Occipital lobe (tissue), 2 donors: Measurements from ENCODE around the gene COQ5. TPM values are rescaled to one million over a fixed set of nuclear protein-coding genes. Genes with fewer than 3 reads are reported as not detected.
"Not testable (repeated sequence)": the region's sequence is repeated elsewhere in the genome, so short reads cannot be mapped to it uniquely, and the experiment has no call there.

Experiments
- DNase-seq: peaks from one replicate; lab custom pipeline; 2025; lab: John Stamatoyannopoulos, UW
- total RNA-seq: library from RNA; depleted of rRNA; stranded (reverse); fragments of >200 nt; gene quantifications from one replicate; pipeline ENCODE4 v1.2.3, GENCODE V29; 2014

COQ5 gene, protein sequence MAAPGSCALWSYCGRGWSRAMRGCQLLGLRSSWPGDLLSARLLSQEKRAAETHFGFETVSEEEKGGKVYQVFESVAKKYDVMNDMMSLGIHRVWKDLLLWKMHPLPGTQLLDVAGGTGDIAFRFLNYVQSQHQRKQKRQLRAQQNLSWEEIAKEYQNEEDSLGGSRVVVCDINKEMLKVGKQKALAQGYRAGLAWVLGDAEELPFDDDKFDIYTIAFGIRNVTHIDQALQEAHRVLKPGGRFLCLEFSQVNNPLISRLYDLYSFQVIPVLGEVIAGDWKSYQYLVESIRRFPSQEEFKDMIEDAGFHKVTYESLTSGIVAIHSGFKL
- total RNA-seq = 20.6 TPM

DNA sequence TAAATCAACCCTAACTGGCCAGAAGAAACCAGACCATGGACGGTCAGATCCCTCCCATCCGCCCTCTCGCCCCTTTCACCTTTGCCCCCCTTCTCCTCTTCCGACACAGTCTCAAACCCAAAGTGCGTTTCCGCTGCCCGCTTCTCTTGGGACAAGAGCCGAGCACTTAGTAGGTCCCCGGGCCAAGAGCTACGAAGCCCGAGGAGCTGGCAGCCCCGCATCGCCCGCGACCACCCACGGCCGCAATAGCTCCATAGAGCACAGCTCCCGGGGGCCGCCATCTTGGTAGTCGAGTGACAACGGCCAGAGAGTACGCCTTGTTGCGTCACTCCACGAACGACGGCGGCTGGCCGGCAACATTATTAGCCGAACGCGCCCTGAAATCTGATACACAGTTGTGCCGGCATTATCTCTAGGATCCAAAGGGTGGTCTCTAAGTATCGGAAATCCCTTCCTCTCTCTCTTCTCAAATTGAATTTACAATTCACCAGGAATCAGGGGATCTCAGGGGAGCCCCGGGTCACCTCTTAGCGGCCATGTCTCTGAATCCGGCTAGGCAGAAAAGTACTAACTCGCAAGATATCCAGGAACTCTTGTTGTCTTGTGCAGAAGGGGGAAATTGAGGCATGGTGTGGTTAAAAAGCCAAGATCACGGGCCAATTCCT lies at the start of gene COQ5:
Gene COQ5, minus strand, starts transcription at position 298 of the 665 bp plus-strand sequence. Its CDS starts 17 bp downstream, at position 281.
- DNase-seq = peak; percentile 88

DNA sequence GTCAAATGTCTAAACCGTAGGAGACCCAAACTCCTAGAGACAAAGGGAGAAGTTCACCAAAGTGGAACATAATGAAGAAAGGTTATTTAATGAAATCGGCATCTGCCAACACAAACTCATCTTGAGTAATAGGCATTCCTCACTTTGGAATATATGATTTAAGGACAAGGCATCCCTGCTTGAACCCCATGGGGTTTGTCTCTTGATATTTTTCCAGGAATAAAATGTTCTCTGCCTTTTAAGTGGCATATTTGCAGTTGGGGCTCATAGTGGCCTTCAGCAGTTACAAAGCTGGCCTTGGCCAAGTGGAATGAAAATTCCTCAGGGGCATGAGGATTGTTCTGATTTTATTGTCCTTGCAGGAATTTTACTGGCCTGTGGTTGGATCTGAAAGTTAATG lies 45.1 kb upstream of the COQ5 start:
- DNase-seq = no peak

DNA sequence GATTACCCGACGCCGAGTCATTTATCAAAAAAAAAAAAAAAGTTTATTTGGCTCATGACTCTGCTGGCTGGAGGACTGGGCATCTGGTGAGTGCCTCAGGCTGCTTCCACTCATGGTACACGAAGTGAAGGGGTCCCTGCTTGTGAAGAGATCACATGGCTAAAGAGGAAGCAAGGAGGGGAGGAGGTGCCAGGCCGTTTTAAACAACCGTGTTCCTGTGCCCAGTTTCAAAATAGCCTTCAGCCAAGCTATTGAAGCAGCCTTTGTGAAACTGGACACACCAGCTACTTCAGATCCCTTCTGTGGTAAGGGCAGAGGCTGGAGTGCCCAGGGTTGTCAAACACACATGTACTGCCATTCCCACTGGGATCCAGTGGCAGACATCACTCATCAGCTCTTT lies 44.6 kb upstream of the COQ5 start:
- DNase-seq = no peak

DNA sequence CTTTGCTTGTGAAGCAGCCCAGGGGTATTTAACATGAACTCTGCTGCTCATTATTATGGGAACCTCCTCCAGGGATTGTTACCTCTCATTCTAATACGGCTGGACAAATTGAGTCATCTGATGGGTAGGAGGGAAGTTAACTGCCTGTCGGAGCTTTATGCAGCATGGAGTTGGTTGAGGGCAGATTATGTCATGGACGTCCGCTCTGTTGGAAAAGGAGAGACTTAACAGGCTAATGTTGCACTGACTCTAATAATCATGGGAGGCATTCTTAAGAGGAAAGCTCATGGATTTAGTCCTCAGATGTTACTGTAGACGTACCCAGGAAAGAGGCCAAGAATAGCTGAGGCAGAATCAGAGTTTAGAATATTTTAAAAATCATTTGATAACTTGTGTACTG lies 42.3 kb upstream of the COQ5 start:
- no peak for DNase-seq

DNA sequence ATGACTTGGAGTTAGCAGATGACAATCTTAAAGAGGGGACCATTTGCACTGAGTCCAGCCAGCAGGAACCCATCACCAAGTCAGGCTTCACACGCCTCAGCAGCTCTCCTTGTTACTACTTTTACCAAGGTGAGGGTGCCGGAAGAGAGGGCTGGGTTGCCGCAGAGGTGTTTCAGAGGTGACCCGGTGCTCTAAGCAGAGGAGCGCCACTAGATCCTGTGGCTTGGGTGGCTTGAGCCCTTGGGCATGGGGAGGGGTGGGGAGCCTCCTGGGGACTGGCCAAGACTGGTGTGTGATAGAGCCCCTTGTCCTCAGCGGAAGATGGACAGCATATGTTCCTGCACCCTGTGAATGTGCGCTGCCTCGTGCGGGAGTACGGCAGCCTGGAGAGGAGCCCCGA lies 34.5 kb upstream of the COQ5 start:
- DNase-seq = no peak

DNA sequence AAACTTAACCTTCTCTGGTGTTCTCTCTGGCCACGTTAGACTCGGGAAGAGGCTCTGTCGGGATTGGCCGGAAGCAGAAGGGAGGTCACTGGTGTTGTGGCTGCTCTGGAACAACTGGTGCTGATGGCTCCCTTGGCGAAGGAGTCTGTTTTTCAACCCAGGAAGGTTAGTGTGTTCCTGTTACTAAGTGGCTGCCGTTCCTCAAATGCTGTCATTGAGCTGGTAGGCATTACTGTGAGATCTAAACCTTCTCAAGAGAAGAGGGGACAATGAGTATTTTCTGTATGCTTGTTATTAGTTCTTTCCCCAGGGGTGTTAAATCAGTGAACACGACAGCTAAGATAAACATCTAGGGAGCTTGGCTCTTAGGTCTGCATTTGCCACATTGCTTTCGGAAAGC lies 33.9 kb upstream of the COQ5 start:
- DNase-seq = no peak

DNA sequence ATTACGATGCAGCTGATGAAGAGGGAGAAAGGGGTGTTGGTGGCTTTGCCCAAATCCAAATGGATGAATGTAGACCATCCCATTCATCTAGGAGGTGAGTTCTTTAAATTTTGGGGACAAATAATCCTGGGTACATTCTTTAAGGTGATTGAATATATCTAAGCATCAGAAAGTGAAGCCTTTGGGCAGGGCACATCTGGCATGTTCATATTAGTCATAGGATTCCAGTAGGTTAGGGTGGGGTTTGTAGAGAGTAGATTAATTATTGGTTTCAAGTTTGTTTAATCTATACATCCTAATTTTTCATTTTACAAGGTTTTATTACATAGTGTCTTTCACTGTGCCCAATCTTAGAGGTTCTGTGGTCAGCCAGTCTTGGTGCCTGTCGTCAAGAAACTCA lies 28.6 kb upstream of the COQ5 start:
- DNase-seq = no peak

DNA sequence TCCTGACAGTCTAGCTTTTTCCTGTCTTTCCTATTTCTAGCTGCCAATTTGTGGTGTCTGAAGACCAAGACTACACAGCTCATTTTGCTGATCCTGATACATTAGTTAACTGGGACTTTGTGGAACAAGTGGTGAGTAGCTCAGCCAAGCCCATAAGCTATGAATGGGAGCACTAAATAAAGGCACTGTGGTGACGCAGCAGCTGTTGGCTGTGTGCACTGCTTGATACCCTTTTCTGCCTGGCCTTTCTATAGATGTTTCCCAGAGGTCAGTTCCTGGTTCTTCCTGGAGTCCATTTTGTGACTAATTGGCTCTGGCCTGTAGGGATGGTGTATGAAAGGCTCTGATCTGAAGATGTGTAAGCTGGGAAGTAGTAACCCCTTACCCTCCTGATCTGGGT lies 25.7 kb upstream of the COQ5 start:
- DNase-seq = no peak

DNA sequence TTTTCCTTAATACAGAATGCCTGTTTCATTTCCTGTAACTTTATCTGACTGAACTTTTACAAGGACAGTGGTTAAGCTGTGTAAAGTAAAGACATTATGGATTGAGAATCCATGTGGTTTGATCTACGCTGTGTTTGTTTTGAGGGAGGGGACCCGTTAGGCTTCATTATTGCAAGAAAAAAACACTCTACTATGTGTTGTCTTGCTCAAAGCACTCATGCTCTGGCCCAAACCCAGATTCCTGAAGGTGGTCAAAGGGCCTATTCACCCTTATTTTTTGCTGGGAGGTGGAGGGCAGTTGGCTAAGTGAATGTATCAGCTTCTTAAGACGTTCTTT lies 17.1 kb upstream of the COQ5 start:
- DNase-seq = no peak

DNA sequence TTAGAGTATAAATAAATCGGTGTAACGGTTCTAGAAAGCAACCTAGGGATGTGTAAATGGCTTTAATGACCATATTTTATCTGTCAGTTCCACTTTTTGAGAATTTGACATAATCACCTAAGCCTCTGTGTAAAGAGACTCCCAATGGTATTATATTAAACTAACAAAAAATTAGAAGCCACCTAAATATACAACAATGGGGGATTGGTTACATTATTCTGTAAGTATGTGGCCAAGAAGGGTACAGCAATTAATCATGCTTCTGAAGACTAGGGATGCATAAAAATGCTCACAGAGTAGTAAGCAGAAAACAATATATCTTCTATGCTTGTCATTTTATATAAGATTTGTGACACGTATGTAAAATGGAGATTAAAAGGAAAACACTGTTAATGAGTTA lies 15.7 kb upstream of the COQ5 start:
- DNase-seq = no peak

DNA sequence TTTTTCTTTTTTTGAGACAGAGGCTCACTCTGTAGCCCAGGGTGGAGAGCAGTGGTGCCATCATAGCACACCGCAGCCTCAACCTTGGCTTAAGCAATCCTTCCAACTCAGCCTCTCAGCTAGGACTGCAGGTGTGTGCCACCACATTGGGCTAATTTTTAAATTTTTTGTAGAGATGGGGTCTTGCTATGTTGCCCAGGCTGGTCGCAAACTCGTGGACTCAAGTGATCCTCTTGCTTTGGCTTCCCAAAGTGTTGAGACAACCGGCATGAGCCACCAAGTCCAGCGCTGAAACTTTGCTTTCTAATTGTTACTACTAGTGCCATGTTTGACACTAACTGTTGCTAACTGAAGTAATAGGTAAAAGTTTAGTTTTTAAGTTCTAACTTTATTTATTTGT lies 13.2 kb upstream of the COQ5 start:
- DNase-seq = no peak

DNA sequence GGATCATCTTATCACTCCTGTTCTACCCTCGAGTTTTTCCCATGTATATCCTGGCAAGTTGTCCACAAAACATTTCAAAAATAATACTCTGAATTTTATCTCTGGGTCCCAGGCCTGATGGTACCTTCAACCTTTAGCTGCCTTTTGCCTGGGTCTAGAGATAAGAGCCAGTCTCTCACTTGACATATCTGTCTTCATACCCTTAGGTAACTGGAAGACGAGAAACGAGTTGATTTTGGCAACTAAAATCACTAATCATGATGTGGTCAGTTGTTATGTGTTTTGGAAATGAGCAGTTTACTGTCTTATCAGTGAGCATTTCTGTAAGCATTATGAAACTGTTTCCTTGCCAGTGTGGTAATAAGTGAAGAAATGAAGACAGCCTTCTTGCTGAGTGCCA lies 11.5 kb upstream of the COQ5 start:
- DNase-seq = no peak

DNA sequence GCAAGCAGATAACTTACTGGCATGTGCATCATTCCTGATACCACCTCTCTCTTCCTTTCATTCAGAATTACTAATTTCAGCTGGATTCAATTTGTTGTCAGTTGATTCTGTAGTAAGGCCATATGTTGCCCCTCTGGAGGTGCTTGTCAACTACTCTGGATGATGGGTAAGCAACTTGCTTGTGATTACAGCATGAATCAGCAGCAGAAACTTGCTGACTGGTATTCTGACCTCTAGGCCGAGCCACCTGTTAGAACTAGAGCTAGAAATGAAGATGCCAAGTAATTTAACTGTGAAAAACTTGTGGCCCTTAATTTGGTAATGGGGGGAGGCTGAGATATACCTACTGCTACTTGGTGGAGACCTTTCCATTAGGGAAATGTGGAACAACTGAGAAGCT lies 10.3 kb upstream of the COQ5 start:
- no peak for DNase-seq

DNA sequence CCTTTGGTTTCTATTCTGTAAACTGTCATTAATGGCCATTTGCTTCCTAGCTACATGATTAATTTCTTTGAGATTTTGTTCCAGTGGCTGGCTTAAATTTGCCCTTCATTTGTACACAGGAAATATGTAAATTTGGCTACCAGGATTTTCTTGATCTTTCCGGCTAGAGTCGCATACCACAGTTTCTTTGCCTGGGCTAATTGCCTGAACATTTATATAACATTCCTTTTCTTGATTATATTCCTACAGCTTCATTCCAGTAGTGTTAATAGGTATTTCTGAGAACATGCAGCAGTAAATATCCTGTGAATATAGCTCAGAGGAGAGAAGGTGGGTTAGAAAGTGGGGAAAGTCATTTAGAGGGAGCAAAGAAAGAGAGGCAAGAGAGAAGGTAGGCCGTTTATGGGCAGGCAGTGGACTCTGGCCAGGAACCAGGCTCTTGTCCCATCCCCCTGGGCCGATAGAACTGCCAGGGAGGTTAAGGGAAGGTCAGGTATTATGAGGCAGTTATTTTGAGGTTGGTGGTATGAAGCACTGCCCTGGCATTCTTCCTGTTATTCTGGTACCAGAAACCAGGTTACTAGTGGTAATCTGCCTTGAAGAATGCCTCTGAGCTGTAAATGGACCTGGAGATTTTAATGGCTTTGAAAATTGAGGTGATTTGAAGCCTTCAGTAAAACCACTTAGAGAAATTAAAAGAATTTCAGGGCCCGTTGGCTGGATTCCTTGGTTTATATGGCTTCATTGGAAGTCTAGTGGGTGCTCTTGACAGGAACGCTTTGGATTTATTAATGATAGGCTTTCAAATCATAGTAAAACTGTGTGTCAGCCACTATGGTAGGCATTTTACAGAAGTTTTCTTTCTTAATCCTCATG lies 9.6 kb upstream of the COQ5 start:
- no peak for DNase-seq

DNA sequence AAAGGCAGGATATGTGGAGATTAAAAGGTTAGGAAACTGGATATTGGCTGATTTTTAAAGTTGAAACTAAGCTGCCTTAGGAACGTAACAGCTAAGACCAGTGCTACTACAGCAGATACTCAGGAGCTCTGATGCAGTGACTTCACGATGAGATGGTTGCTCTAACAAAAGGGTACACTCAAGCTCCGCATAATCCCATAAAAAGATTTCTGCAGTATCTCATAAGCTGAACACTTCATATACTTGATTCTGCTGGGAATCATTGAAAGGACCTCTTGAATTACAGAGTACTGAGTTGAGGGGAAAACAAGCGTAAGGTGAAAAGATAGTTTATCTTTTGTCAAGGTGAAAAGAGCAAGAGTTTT lies 8.9 kb upstream of the COQ5 start:
- DNase-seq = no peak

DNA sequence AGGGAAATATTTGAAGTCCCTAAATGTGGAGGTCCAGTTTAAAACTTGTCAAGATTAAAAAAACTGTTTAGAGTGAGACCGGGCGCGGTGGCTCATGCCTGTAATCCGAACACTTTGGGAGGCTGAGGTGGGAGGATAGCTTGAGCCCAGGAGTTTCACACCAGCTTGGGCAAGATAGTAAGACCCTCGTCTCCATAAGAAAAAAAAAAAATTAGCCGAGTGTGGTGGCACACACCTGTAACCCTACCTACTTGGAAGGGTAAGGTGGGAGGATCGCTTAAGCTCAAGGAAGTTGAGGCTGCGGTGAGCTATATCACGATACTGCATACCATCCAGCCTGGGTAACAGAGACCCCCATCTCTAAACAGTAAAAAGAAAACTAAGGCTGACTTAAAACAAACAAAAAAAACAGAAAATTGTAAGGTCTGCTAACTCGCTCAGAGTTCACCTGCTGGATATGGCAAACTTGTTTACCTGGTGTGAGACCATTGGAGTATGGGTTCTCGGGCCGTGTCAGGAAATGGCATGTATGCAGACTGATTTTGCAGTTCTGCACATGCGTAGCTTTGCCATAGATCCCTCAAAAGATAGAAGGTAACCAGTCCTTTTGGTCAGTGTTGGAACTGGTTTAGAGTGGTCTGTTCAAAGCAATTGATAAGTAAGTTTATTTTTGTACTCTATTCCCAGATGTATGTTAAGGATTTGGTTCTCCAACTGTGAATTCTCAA lies 7.3 kb upstream of the COQ5 start:
- DNase-seq = no peak

DNA sequence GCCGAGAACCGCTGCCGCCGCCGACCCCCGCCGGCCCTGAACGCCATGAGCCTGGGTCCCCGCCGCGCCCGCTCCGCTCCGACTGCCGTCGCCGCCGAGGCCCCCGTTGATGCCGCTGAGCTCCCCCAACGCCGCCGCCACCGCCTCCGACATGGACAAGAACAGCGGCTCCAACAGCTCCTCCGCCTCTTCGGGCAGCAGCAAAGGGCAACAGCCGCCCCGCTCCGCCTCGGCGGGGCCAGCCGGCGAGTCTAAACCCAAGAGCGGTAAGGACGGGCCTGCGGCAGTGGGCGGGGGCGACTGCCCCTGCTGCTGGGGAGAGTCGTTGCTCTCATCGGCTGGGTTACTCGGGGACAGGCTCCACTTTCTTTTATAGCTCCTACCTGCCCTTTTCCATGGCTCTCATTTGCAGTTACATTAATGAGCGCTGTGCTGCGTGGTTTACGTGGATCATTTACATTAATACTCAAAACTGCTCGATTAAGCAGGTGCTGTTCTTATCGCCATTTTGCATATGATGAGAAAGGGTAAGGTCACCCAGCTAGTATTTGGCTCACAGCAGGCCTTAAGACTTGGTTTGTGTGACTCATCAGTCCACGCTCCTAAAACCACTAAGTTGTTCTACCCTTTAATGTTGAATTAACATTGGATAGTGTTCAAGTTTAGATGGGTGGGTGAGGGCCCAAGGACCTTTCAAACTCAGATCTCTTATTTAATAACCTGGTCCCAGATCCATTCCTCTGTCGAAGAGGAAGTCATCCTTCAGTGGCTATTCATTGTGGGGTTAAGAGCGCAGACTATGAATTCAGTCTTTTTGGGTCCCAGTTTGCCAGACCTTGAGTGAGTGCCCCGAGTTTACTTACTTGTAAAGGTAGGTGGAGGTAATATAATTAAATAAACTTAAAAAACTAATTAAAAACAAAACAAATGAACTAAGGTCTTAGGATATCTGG lies 6.0 kb upstream of the COQ5 start:
- DNase-seq = peak; percentile 18

DNA sequence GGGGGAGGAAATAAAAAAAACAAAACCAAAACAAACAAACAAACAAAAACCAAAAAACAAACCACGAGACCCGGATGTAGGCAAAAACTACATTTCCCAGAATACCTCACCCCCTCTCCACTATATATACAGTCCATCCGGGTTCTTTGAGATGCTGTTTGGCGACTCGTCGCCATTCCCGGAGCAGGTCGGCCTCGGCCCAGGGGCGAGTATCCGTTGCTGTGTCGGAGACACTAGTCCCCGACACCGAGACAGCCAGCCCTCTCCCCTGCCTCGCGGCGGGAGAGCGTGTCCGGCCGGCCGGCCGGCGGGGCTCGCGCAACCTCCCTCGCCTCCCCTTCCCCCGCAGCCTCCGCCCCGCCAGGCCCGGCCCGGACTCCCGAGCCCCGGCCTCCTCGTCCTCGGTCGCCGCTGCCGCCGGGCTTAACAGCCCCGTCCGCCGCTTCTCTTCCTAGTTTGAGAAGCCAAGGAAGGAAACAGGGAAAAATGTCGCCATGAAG lies 5.3 kb upstream of the COQ5 start, which contains the start of gene RNF10:
Gene RNF10, plus strand, starts transcription at position 154 of the 500 bp plus-strand sequence. CDS start 456 bp downstream, outside the sequence.
- DNase-seq = peak; percentile 61

DNA sequence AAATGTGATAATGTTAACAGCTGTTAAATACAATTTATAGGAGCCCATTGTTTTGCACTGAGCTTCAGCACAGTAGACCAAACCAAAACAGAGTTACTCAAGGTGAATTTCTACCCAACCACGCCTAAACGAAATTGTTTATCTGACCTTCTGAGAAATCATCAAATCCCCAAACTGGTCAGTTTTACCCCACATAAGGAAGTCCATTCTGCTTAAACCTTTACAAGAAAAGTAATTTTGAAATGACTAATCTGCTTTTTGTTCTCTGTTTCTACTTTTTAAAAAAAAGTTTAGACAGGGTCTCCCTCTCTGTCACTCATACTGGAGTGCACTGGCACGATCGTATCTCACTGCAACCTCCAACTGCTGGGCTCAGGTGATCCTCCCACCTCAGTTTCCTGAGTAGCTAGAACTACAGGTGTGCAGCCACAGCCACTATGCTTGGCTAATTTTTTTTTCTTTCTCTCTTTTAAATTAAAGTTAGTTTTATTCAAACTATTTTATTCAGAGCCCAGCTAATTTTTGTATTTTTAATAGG lies 3.8 kb upstream of the COQ5 start:
- DNase-seq = no peak

DNA sequence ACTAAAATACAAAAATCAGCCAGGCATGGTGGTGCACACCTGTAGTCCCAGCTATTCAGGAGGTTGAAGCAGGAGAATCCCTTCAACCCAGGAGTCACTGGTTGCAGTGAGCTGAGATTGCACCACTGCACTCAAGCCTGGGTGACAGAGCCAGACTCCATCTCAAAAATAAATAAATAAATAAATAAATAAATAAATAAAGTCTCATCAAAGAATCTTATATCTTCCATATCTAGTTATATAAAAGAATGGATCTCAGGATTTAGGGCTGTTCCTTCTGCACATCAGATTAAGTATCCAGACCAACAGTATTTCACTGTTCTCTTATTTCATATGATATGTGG lies 1.4 kb upstream of the COQ5 start:
- DNase-seq = not testable (repeated sequence)
